Thoracic aorta (tissue), 2 donors: ENCODE results near the gene LSM14B. TPM values are rescaled to one million over a fixed set of nuclear protein-coding genes. Genes with fewer than 3 reads are reported as not detected.

Experiments used
- ATAC-seq: fragments of 150-250 bp; one replicate; pipeline ENCODE4 v1.8.0; 2017; ENCODE audit warnings: low read depth; ENCODE audit not compliant: insufficient number of reproducible peaks, low FRiP score
- DNase-seq: peaks from one replicate; pipeline ENCODE4 v3.0.0-alpha.2; 2020; ENCODE audit warnings: low spot score
- H3K27ac ChIP-seq, 2 donors: fragments of 200-600 bp; sonication (generic); 1 replicate in 1 of 2; 2 replicates in 1 of 2; pipeline ENCODE4 v1.5.1; 2016; ENCODE audit warnings: mild to moderate bottlenecking in 2 of 2, moderate library complexity in 2 of 2
- H3K27me3 ChIP-seq: fragments of 200-600 bp; sonication (generic); replicated peaks from 2 replicates; pipeline ENCODE4 v1.6.0; 2016; ENCODE audit warnings: mild to moderate bottlenecking; ENCODE audit not compliant: insufficient read depth
- H3K36me3 ChIP-seq: fragments of 200-600 bp; sonication (generic); one replicate; pipeline ENCODE4 v1.5.1; 2016
- H3K4me1 ChIP-seq, 2 donors: fragments of 200-600 bp; sonication (generic); 1 replicate in 1 of 2; 2 replicates in 1 of 2; pipeline versions ENCODE4 v1.5.1 to v1.6.0; 2016; ENCODE audit warnings: low read depth in 2 of 2, mild to moderate bottlenecking in 1 of 2; ENCODE audit not compliant: control insufficient read depth in 1 of 2
- H3K4me3 ChIP-seq: fragments of 200-600 bp; sonication (generic); 2 replicates; pipeline ENCODE4 v1.5.1; 2016; ENCODE audit warnings: mild to moderate bottlenecking
- H3K9me3 ChIP-seq: fragments of 200-600 bp; sonication (generic); 2 replicates; pipeline ENCODE4 v1.5.1; 2016
- total RNA-seq, 2 donors: library from RNA; depleted of rRNA; stranded (reverse); fragments of >200 nt; gene quantifications; one replicate each; pipeline versions ENCODE4 v1.1.0 to v1.2.3, GENCODE V29; 2016
- TF ChIP-seq, protein P1 (sequence below): fragments of 200-600 bp; sonication (generic); IDR thresholded peaks from one replicate; pipeline ENCODE4 v1.5.1; 2019; ENCODE audit warnings: antibody characterized with exemption

The LSM14B gene
- total RNA-seq, 2 donors from 2014 or later: 11.4 to 38.7 TPM

GRCh38 chr20:62157387-62158087 lies 35.3 kb downstream of the LSM14B start:
- Histone ChIP-seq H3K27ac (no peak overlapping the region), H3K9me3 (no peaks in the 10 kb centered on the region), H3K4me1 (peaks cover 0 to 8% of the 10 kb centered on the region in 2 donors), H3K36me3 (peaks cover 7% of the 10 kb centered on the region), H3K27me3 (no peaks in the 10 kb centered on the region), H3K4me3 (no peak overlapping the region)
- ATAC-seq (no peak), DNase-seq (no peak)
- TF ChIP-seq, protein P1, sequence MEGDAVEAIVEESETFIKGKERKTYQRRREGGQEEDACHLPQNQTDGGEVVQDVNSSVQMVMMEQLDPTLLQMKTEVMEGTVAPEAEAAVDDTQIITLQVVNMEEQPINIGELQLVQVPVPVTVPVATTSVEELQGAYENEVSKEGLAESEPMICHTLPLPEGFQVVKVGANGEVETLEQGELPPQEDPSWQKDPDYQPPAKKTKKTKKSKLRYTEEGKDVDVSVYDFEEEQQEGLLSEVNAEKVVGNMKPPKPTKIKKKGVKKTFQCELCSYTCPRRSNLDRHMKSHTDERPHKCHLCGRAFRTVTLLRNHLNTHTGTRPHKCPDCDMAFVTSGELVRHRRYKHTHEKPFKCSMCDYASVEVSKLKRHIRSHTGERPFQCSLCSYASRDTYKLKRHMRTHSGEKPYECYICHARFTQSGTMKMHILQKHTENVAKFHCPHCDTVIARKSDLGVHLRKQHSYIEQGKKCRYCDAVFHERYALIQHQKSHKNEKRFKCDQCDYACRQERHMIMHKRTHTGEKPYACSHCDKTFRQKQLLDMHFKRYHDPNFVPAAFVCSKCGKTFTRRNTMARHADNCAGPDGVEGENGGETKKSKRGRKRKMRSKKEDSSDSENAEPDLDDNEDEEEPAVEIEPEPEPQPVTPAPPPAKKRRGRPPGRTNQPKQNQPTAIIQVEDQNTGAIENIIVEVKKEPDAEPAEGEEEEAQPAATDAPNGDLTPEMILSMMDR: no peak

- Histone ChIP-seq H3K36me3 (peaks cover 12% of the 10 kb centered on the region), H3K27me3 (no peaks in the 10 kb centered on the region), H3K27ac (no peak overlapping the region), H3K9me3 (no peaks in the 10 kb centered on the region), H3K4me1 (peaks cover 0 to 8% of the 10 kb centered on the region in 2 donors), H3K4me3 (no peak overlapping the region)
- DNase-seq: no peak
- ATAC-seq: no peak
- TF ChIP-seq, protein P1: no peak
These were observed 35.8 kb downstream of the LSM14B start for GRCh38 chr20:62158088-62158400.

- Histone ChIP-seq H3K9me3 (no peaks in the 10 kb centered on the region), H3K4me1 (peaks cover 0 to 8% of the 10 kb centered on the region in 2 donors), H3K36me3 (peaks cover 15% of the 10 kb centered on the region), H3K27ac (no peak overlapping the region), H3K4me3 (no peak overlapping the region), H3K27me3 (no peaks in the 10 kb centered on the region)
- no peak for ATAC-seq
- TF ChIP-seq, protein P1: no peak
- DNase-seq: no peak
These were observed 36.3 kb downstream of the LSM14B start for GRCh38 chr20:62158541-62158940.

DNA sequence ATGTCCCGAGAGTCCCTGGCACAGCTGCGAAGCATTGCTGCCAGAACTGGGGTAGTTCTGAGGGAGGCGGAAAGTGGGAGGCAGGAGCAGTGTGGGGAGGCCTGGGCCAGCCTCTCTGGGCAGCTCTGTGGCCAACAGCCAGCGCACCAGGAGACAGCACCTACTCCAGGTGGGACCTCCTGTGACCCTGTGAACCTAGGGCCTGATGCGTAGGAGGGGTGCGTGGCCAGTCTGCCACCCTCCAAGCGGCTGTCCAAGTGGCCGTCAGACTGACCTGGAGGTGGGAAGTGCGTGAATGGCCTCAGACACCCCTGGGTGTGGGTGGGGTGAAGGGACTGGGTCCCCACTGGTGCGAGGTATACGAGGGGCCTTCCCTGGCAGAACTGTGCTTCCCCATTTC lies 36.8 kb downstream of the LSM14B start:
- no peak overlapping the region for H3K4me3 ChIP-seq
- TF ChIP-seq, protein P1: no peak
- peaks cover 0 to 8% of the 10 kb centered on the region in 2 donors for H3K4me1 ChIP-seq
- no peaks in the 10 kb centered on the region for H3K9me3 ChIP-seq
- no peak for ATAC-seq
- H3K36me3 ChIP-seq: peaks cover 20% of the 10 kb centered on the region
- H3K27me3 ChIP-seq: no peaks in the 10 kb centered on the region
- DNase-seq: no peak
- H3K27ac ChIP-seq: no peak overlapping the region

DNA sequence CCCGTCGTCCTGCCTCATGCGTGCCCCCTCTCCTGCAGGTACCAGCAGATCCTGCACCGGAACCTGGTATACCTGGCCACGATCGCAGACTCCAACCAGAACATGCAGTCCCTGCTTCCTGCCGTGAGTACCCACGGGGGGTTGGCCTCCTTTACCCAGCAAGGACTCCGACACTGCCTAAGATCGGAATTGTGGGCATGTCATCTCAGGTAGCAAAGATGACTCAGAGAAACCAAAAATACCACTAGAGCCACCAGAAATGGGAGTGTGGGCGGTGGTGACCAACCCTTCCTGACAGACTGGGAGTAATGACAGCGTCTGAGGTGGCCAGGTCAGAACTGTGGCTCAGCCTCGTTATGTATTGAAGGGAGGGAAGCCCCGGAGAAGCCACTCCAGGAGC lies 37.6 kb downstream of the LSM14B start:
- peaks cover 0 to 8% of the 10 kb centered on the region in 2 donors for H3K4me1 ChIP-seq
- DNase-seq (no peak), ATAC-seq (no peak)
- H3K27me3 ChIP-seq: no peaks in the 10 kb centered on the region
- H3K36me3 ChIP-seq: peaks cover 28% of the 10 kb centered on the region
- no peak overlapping the region for H3K27ac ChIP-seq
- H3K4me3 ChIP-seq: no peak overlapping the region
- TF ChIP-seq, protein P1: no peak
- H3K9me3 ChIP-seq: no peaks in the 10 kb centered on the region
